GM18861 (cell line): ENCODE measurements around the gene HOXB8.

Experiments used
- ATAC-seq: cut with Tn5 transposase; IDR thresholded peaks from one replicate; pipeline ENCODE4 v1.9.1; 2021; ENCODE audit not compliant: unreplicated experiment

The HOXB8 gene

DNA sequence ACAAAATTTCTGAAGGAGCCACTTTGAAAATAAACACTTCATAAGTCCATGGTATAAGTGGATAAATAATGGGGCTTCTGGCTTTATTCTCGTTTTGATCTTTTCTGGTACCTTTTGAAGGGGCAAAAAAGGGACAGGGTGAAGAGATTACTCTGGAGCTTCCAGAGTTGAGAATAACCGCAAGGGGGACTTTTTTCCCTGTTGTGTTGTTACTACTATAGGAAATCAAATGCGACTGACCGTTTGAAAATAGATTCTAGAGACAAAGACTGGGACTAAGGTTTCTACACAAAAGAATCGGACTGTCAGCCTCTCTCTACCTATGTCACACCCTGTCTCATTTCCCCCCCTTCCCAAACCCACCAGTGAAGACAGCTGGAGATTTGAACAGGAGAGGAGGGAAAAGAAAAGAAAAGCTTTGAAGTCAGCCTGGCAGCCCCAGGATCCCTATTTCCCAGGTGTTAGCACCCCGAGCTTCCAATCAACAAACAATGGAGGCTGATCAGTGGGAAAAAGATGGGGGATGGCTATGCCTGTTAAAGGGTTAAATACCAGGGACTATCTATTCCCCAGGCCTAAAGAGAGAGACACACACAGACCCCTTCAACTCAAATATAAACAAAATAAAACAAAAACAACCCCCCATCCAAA lies 45.3 kb downstream of the HOXB8 start:
- ATAC-seq, result no peak

DNA sequence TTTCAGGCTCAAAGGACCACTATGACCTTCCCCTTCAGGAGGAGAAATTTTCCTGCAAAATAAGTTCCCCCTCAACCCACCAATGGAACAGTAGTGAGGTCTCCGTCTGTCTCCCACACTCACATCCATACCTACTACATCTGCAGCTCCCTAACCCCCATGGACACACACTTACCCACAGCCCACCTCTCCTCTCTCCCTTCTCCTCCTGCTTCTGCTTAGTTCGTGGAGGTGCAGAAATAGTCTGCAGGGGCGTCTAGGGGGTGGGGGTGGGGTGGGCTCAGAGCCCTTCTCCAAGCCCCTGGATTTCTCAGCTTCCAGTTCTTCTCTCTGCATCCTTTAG lies 45.9 kb downstream of the HOXB8 start:
- ATAC-seq, result no peak

DNA sequence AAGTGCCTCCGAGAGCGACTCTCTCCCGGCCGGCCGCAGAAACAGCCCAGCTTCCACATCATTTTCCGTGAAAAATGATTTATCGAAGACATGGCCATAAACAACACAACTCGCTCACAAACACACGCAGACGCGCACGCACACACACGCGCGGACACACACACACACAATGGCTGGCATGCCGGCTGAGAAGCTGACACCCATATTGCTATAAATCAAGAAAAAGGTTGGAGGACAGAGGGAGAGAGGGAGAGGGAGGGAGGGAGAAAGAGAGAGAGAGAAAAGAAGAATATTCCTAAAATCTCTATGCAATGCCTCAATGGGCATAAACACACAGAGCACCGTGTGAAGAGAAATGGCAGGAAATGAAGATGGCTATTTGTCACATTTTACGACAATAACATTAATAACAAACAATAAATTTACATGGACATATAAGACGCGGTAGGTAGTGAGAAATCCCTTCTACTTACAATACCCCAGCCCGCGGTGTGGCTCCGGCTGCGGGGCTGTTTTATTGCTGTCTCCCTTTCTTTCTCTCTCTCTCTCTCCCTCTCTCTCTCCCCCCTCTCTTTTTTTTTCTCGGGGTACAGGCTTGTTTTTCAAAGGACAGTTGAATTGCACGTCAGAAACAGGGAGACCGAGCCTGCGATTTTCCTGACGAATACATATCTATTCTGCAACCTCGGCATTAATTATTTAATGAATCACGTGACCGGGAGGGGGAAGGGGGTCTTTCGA lies 46.4 kb downstream of the HOXB8 start:
- ATAC-seq, result no peak

DNA sequence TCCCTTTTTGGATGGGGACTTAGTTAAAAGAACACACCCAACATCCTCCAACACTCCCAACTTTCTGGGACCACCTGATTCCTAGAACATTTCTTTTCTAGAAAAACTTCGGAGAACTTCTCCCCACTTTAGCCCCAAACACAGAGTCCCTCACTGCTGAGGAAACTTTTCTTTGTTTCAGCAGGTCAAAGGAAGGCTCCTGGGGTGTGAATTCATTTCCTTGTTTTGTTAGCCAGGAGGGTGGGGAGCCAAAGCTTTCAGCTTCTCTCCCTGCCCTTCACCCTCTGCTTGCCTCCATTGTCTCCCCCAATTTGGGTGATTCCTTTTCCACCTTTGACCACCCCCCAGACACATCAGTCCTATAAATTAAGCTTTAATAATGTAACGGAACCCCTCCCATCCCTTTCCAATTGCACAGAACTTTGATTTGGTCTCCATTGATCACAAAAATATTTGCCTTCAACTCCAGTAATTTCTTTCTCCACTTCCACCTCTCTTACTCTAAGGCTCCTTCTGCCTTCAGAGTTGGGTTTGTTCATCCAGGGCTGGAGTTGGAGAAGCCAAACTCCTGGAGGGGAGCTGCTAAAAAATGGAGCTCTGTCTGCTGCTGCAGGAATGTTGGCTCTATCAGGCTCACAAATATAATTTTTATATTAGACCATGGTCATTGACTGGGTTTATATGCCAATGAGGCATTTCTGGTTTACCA lies 47.3 kb downstream of the HOXB8 start:
- no peak for ATAC-seq

DNA sequence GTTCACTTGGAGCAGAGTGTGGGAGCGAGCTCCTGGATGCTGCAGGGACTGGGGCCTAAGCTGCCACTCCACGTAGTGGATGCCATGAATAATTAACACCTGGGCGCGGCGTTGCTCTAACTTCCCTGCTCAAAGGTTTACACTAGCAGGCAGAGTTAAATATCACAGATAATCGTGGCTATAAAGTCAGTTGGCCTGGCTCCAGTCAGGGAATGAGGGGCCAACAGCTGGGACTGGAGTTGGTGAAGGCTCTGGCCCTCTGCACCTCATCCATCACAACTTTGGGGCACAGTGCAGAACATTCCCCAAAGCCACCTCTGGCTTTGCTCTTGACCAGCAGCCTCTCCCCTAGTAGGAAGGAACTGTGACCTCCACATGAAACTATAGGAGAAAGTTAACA lies 47.9 kb downstream of the HOXB8 start:
- no peak for ATAC-seq

DNA sequence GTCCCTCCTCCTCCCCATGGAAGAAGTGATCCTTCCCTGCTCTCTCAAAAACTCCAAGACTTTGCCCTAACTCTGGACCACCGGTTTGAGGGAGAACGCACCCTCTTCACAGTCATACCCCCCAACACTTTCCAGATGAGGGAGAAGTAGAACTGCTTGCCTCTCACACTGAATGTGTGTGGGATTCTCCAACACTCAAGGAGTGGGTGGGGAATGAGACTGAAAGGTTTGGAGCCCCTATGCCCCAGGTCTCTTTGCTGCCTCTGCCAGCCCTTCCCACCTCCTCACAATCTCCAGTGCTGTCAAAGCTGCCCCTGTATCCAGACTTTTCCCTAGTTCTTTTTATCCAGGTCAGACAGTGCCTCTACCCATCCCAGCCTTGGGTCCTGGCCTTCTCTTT lies 48.4 kb downstream of the HOXB8 start:
- ATAC-seq, result no peak

DNA sequence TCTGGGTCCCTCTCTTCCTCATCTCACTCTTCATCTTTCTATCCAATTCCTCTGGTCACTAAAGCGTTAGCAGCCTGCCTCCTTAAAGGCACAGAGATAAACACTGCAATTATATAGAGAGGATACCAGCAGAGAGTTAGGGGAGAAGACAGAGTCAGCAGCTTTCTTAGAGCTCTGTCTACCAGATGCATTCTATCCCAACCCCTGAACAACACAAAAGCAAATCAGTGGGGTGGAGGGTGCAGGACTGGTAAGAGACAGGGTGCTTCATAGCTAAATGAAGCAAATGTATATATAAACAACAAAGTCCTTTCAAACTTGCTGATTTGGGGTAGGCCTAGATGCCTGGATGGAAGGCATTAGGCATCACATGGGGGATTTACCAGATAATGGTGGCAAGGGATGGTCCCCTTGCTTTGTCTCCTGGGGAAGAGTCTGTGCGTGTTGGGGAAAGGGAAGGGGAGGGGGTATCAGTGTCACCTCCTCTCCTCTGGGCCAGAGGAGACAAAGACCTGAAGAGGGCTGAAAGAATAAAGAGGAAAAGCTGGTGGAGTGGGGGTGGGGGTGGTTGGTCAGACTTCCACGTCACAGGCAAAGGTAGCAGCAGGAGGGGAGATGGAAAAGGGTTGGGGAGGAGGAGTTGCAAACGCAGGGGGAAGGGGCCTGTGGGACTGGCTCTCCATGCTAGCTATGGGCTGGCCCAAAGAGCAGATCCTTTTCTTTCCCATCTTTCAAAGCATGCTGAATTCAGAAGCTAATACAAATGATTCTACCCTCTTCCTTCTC lies 49.0 kb downstream of the HOXB8 start:
- no peak for ATAC-seq

DNA sequence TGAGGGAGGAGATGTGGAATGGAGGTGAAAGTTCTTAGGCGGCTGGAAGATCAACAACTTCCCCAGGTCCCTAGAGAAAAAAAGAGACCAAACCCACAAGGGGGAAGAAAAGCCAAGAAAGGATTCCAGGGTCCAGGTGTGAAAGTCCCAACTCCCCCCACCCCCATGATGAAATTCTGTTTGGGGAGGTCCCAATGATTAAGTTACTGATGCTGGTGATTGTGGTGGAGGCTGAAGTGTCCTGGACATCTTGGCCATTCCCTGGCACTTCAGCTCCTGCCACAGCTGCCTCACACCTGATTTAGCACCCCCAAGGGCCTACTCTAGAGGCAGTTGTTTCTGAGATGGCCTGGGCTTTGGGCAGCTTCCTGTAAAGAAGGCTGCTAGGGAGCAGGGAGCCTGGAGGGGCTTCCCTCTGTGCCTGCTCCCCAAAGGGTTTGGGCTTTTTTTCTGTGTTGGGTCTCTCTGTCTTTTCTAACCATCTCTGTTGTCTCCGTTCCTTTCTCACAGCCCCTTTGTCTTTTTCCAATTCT lies 50.0 kb downstream of the HOXB8 start:
- ATAC-seq, result no peak

DNA sequence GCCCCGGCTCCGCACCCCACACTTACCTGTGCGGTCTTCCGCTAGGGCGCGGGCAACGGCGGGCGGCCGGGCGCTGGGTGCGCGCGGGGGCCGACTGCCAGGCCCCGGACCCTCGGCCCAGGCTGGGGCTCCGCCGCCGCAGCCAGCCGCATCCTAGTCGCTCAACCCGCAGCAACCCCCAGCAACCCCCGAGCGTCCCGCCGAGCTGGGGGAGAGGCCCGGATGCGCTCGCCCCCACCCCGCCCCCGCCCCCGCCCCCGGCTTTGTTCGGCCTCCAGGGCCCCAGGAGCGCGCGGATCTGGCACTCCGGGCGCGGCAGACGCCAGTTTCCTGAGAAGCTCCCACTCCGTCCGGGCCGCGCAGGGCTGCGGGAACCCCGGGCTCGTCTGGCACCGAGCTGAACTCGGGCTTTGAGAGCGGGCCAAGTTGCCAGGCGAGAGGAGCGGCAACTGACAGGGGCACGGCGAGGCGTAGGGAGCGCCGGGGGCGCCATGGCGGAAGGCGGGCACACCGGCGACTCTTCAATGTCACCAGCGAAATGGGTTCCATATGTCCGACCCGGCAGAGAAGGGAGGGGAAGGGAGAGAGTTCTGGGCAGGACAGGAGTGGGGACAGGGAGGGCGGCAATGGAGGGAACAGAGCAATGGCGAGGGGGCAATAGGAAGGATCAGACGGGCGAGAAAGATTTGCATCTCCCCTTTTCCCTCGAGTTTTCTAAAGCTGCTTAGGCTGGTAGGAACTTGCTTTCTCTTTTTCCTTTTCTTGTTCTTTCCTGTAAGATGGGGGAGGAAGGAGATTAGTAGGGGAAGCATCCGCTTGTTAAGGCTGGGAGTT lies 50.7 kb downstream of the HOXB8 start:
- no peak for ATAC-seq

DNA sequence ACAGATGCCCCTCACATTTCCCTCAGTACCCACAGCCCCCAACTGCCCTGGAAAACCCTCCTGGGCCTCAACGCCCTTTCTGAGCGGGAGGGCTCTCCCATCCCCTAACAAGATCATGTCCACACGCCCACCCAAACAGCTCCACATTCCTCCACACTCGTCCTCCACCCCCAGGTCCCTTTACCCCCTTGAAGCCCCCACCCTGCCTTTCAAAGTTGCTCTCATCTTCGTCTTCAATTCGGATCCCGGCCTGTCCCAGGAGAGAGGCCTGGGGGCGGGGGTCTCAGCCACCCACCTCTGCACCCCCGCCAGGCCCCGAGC lies 51.3 kb downstream of the HOXB8 start:
- ATAC-seq, result no peak

DNA sequence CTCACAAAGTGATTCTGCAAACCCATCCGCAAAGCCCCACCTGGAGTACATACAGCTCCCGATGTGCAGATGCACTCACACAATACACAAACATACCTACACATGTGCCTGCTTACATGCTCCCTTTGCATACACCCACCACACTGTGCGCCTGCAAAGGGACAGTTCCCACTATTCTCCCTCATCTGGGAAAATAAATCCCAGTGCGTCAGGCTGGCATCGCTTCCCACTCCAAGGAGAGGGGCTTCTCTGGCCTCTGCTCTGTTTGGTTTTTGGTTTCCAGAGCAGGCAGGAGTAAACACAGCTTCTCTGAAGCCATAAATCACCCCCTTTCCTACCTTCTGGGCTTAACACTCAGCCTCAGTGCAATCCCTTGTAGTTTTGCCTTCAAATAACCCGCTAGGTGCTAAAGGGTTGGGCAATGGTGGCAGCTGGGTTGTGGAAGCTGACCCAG lies 51.7 kb downstream of the HOXB8 start:
- no peak for ATAC-seq

DNA sequence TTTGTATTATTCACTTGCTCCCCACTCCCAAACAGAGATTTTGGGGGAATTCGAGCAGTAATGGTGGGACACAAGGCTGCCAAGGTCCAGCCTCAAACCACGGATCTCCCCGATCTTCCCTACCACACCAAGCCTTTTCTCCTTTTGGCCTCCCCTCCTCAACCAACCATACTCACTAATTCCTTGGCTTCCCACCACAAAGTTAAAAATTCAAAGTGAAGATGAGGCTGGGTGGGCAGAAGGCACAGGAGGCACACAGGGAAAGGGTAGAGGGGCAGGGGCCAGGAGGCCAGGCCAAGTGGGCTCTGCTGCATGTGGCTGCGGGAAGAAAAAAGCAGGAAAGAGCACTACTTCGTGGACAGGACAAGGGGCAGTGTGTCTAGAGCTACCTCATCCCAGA lies 52.2 kb downstream of the HOXB8 start:
- no peak for ATAC-seq
